Effector memory CD8-positive, alpha-beta T cell (primary cell): ENCODE data around the gene TMED6.
"Not testable (repeated sequence)": the region's sequence is repeated elsewhere in the genome, so short reads cannot be mapped to it uniquely, and the experiment has no call there.

Source experiments
- ATAC-seq: fragments of 150-1000 bp; cut with Tn5 transposase; replicated peaks from 2 replicates; pipeline ENCODE4 v1.10.0; 2021; ENCODE audit warnings: mild to moderate bottlenecking, moderate library complexity
- DNase-seq, 3 experiments: peaks; one replicate each; pipeline ENCODE4 v3.0.0; 2021
- H3K27ac Mint-ChIP-seq, 2 donors: one replicate each; pipeline ENCODE4 v1.8.0; 2022; ENCODE audit warnings: mild to moderate bottlenecking in 2 of 2, mixed read lengths in 2 of 2, moderate library complexity in 2 of 2
- H3K27me3 Mint-ChIP-seq, 2 donors: one replicate each; pipeline ENCODE4 v1.8.0; 2022; ENCODE audit warnings: mixed read lengths in 2 of 2
- H3K36me3 Mint-ChIP-seq: one replicate; pipeline ENCODE4 v1.8.0; 2022; ENCODE audit warnings: mild to moderate bottlenecking, moderate library complexity, mixed read lengths; ENCODE audit not compliant: insufficient read depth
- H3K4me1 Mint-ChIP-seq, 2 donors: one replicate each; pipeline ENCODE4 v1.8.0; 2022; ENCODE audit warnings: low read depth in 2 of 2, mixed read lengths in 2 of 2
- H3K4me3 Mint-ChIP-seq, 2 donors: one replicate each; pipeline ENCODE4 v1.8.0; 2022; ENCODE audit warnings: mild to moderate bottlenecking in 2 of 2, mixed read lengths in 2 of 2, moderate library complexity in 2 of 2
- H3K9me3 Mint-ChIP-seq, 2 donors: one replicate each; pipeline ENCODE4 v1.8.0; 2022; ENCODE audit warnings: mixed read lengths in 2 of 2

TMED6 gene

GRCh38 chr16:69376393-69377059 is 24.9 kb upstream of the TMED6 start:
- Mint-ChIP-seq H3K9me3 (no peaks in the 10 kb centered on the region), H3K27ac (peak overlapping the region; percentile 28 to 35), H3K36me3 (peaks cover 57% of the 10 kb centered on the region), H3K4me3 (no peak overlapping the region), H3K4me1 (peaks cover 0 to 24% of the 10 kb centered on the region in 2 donors), H3K27me3 (no peaks in the 10 kb centered on the region)
- no peak for DNase-seq
- no peak for ATAC-seq

- Mint-ChIP-seq H3K27me3 (no peaks in the 10 kb centered on the region), H3K36me3 (peaks cover 62% of the 10 kb centered on the region), H3K4me1 (peaks cover 0 to 30% of the 10 kb centered on the region in 2 donors), H3K9me3 (no peaks in the 10 kb centered on the region), H3K4me3 (no peak overlapping the region), H3K27ac (peak overlapping the region in 1 of 2 donors; percentile 46)
- ATAC-seq, result no peak
- no peak for DNase-seq
Measured at GRCh38 chr16:69373019-69373418, 21.4 kb upstream of the TMED6 start.

GRCh38 chr16:69371564-69371963 is 20.0 kb upstream of the TMED6 start:
- no peaks in the 10 kb centered on the region for H3K27me3 Mint-ChIP-seq
- H3K27ac Mint-ChIP-seq, result peak overlapping the region; percentile 66 to 67
- no peak overlapping the region for H3K4me3 Mint-ChIP-seq
- peaks cover 70% of the 10 kb centered on the region for H3K36me3 Mint-ChIP-seq
- no peaks in the 10 kb centered on the region for H3K9me3 Mint-ChIP-seq
- no peak for DNase-seq
- no peak for ATAC-seq
- H3K4me1 Mint-ChIP-seq, result peaks cover 0 to 24% of the 10 kb centered on the region in 2 donors

GRCh38 chr16:69368866-69369265 is 17.3 kb upstream of the TMED6 start:
- ATAC-seq (no peak), DNase-seq (no peak)
- H3K27ac Mint-ChIP-seq, result no peak overlapping the region
- H3K36me3 Mint-ChIP-seq, result peaks cover 82% of the 10 kb centered on the region
- H3K9me3 Mint-ChIP-seq, result no peaks in the 10 kb centered on the region
- peaks cover 3 to 23% of the 10 kb centered on the region in 2 donors for H3K4me1 Mint-ChIP-seq
- no peak overlapping the region for H3K4me3 Mint-ChIP-seq
- H3K27me3 Mint-ChIP-seq, result no peaks in the 10 kb centered on the region

GRCh38 chr16:69367980-69368379 is 16.4 kb upstream of the TMED6 start:
- H3K27ac Mint-ChIP-seq, result peak overlapping the region in 1 of 2 donors; percentile 35
- H3K36me3 Mint-ChIP-seq, result peaks cover 79% of the 10 kb centered on the region
- peaks cover 3 to 15% of the 10 kb centered on the region in 2 donors for H3K4me1 Mint-ChIP-seq
- ATAC-seq (no peak), DNase-seq (no peak)
- H3K9me3 Mint-ChIP-seq, result no peaks in the 10 kb centered on the region
- H3K4me3 Mint-ChIP-seq, result no peak overlapping the region
- no peaks in the 10 kb centered on the region for H3K27me3 Mint-ChIP-seq

- Mint-ChIP-seq H3K9me3 (no peaks in the 10 kb centered on the region), H3K4me3 (no peak overlapping the region), H3K27ac (peak overlapping the region in 1 of 2 donors; percentile 35), H3K4me1 (peaks cover 6 to 20% of the 10 kb centered on the region in 2 donors), H3K36me3 (peaks cover 74% of the 10 kb centered on the region), H3K27me3 (no peaks in the 10 kb centered on the region)
- ATAC-seq, result no peak
- DNase-seq, result no peak
Measured at GRCh38 chr16:69366431-69366830, 14.8 kb upstream of the TMED6 start.

GRCh38 chr16:69365901-69366300 is 14.3 kb upstream of the TMED6 start:
- no peak overlapping the region for H3K27ac Mint-ChIP-seq
- H3K4me1 Mint-ChIP-seq, result peaks cover 6 to 20% of the 10 kb centered on the region in 2 donors
- no peaks in the 10 kb centered on the region for H3K27me3 Mint-ChIP-seq
- no peak for ATAC-seq
- DNase-seq, result no peak
- H3K36me3 Mint-ChIP-seq, result peaks cover 74% of the 10 kb centered on the region
- no peak overlapping the region for H3K4me3 Mint-ChIP-seq
- no peaks in the 10 kb centered on the region for H3K9me3 Mint-ChIP-seq

GRCh38 chr16:69364088-69364487 is 12.5 kb upstream of the TMED6 start:
- Mint-ChIP-seq H3K4me1 (peaks cover 6 to 10% of the 10 kb centered on the region in 2 donors), H3K27me3 (no peaks in the 10 kb centered on the region), H3K9me3 (no peaks in the 10 kb centered on the region), H3K36me3 (peaks cover 73% of the 10 kb centered on the region), H3K4me3 (no peak overlapping the region), H3K27ac (peak overlapping the region; percentile 17 to 22)
- ATAC-seq (no peak), DNase-seq (no peak)

GRCh38 chr16:69363281-69363717 is 11.7 kb upstream of the TMED6 start:
- peaks cover 6 to 10% of the 10 kb centered on the region in 2 donors for H3K4me1 Mint-ChIP-seq
- ATAC-seq (no peak), DNase-seq (no peak)

GRCh38 chr16:69360070-69360469 is 8.5 kb upstream of the TMED6 start:
- Mint-ChIP-seq H3K4me1 (peaks cover 4 to 10% of the 10 kb centered on the region in 2 donors), H3K36me3 (peaks cover 55% of the 10 kb centered on the region)
- H3K27ac Mint-ChIP-seq, H3K4me3 Mint-ChIP-seq, DNase-seq, H3K27me3 Mint-ChIP-seq, ATAC-seq, H3K9me3 Mint-ChIP-seq: not testable (repeated sequence)

More at GRCh38 chr16:69363281-69363717, 11.7 kb upstream of the TMED6 start:
- no peaks in the 10 kb centered on the region for H3K9me3 Mint-ChIP-seq
- no peaks in the 10 kb centered on the region for H3K27me3 Mint-ChIP-seq
- peak overlapping the region in 1 of 2 donors; percentile 17 for H3K27ac Mint-ChIP-seq
- H3K36me3 Mint-ChIP-seq, result peaks cover 68% of the 10 kb centered on the region
- no peak overlapping the region for H3K4me3 Mint-ChIP-seq

GRCh38 chr16:69350536-69351133 is 951 bp downstream of the TMED6 start:
- peak overlapping the region in 1 of 2 donors; percentile 72 for H3K27ac Mint-ChIP-seq
- DNase-seq (no peak), ATAC-seq (no peak)
- H3K36me3 Mint-ChIP-seq, result peaks cover 13% of the 10 kb centered on the region
- no peaks in the 10 kb centered on the region for H3K9me3 Mint-ChIP-seq
- peaks cover 7 to 19% of the 10 kb centered on the region in 2 donors for H3K4me1 Mint-ChIP-seq
- H3K4me3 Mint-ChIP-seq, result no peak overlapping the region
- no peaks in the 10 kb centered on the region for H3K27me3 Mint-ChIP-seq

- H3K4me3 Mint-ChIP-seq, result no peak overlapping the region
- peaks cover 8 to 20% of the 10 kb centered on the region in 2 donors for H3K4me1 Mint-ChIP-seq
- peaks cover 13% of the 10 kb centered on the region for H3K36me3 Mint-ChIP-seq
- H3K27me3 Mint-ChIP-seq, result no peaks in the 10 kb centered on the region
- H3K9me3 Mint-ChIP-seq, result no peaks in the 10 kb centered on the region
- DNase-seq (no peak), ATAC-seq (no peak)
- no peak overlapping the region for H3K27ac Mint-ChIP-seq
Measured at GRCh38 chr16:69349536-69349935, 2.0 kb downstream of the TMED6 start.

GRCh38 chr16:69348222-69348621 is 3.4 kb downstream of the TMED6 start:
- Mint-ChIP-seq H3K4me3 (no peak overlapping the region), H3K36me3 (peaks cover 19% of the 10 kb centered on the region), H3K27ac (peak overlapping the region in 1 of 2 donors; percentile 26), H3K27me3 (no peaks in the 10 kb centered on the region), H3K9me3 (no peaks in the 10 kb centered on the region), H3K4me1 (peaks cover 8 to 20% of the 10 kb centered on the region in 2 donors)
- no peak for DNase-seq
- ATAC-seq, result no peak

GRCh38 chr16:69346683-69347082 is 4.9 kb downstream of the TMED6 start:
- no peak for ATAC-seq
- Mint-ChIP-seq H3K27me3 (no peaks in the 10 kb centered on the region), H3K4me3 (no peak overlapping the region), H3K36me3 (peaks cover 15% of the 10 kb centered on the region), H3K4me1 (peaks cover 12 to 20% of the 10 kb centered on the region in 2 donors), H3K27ac (peak overlapping the region in 1 of 2 donors; percentile 72), H3K9me3 (no peaks in the 10 kb centered on the region)
- DNase-seq, result no peak
